Right atrium auricular region (tissue), 2 donors: ENCODE measurements around the gene NAP1L1. TPM values are rescaled to one million over a fixed set of nuclear protein-coding genes. Genes with fewer than 3 reads are reported as not detected.

ENCODE experiments used
- DNase-seq: peaks from one replicate; pipeline ENCODE4 v3.0.0-alpha.2; 2019; ENCODE audit warnings: low spot score
- H3K27ac ChIP-seq, 2 donors: fragments of 200-600 bp; sonication (generic); 1 replicate in 1 of 2; 2 replicates in 1 of 2; pipeline ENCODE4 v1.5.1; 2016 to 2019
- H3K27me3 ChIP-seq, 2 donors: fragments of 200-600 bp; sonication (generic); one replicate each; pipeline versions ENCODE4 v1.5.1 to v1.6.0; 2017 to 2019
- H3K36me3 ChIP-seq: fragments of 200-600 bp; sonication (generic); one replicate; pipeline ENCODE4 v1.5.1; 2016
- H3K4me1 ChIP-seq, 2 donors: fragments of 200-600 bp; sonication (generic); one replicate each; pipeline versions ENCODE4 v1.5.1 to v1.6.0; 2017 to 2019
- H3K4me3 ChIP-seq, 2 donors: fragments of 200-600 bp; sonication (generic); 1 replicate in 1 of 2; 2 replicates in 1 of 2; pipeline ENCODE4 v1.5.1; 2017 to 2019; ENCODE audit warnings: mild to moderate bottlenecking in 1 of 2, moderate library complexity in 1 of 2
- H3K9me3 ChIP-seq, 2 donors: fragments of 200-600 bp; sonication (generic); one replicate each; pipeline ENCODE4 v1.5.1; 2019
- total RNA-seq, 2 donors: library from RNA; depleted of rRNA; stranded (reverse); fragments of >200 nt; gene quantifications; one replicate each; pipeline ENCODE4 v1.1.0, GENCODE V29; 2016
- TF ChIP-seq, protein P1 (sequence below), 2 donors: fragments of 200-600 bp; sonication (generic); IDR thresholded peaks; one replicate each; pipeline ENCODE4 v1.5.1; 2019; ENCODE audit warnings: antibody characterized with exemption in 2 of 2

Gene NAP1L1
- total RNA-seq, 2 donors from 2014 or later: 255 to 332 TPM

DNA sequence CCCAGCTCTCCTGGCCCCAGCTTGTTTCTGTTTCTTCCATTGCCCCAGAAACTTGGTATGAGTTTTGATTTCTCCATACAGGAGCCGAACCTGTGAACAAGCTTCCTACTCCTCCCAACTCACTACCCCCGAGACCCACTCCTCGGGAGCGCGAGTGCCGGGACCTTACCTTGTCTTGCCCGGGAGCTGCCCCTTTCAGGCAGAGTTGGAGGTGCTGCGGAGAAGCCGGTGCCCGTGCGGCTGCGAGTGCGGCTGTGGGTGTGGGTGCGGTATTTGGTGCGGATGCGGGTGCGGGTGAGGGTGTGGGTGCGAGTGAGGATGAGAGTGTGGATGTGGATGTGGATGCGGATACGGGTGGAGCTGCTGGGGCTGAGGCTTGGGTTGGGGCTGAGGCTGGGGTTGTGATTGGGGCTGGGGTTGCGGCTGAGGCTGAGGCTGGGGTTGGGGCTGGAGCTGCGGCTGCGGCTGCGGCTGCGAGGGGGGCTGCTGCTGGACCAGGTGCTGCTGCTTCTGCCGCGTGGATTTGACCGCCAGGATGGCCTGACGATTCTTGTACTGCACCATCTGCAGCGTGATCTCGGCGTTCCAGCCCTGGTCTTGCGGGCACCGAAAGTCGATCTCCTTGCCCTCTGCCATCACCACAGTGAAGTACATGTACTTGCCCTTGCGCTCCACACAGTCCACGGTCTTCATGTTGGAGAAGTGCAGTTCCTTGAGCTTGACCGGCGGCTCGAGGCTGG lies 54.0 kb downstream of the NAP1L1 start:
- no peak for DNase-seq
- Histone ChIP-seq H3K9me3 (no peaks in the 10 kb centered on the region), H3K4me3 (peak overlapping the region; percentile 81 to 88), H3K4me1 (peaks cover 0 to 21% of the 10 kb centered on the region in 2 donors), H3K27ac (peak overlapping the region; percentile 93 to 97), H3K36me3 (no peaks in the 10 kb centered on the region), H3K27me3 (no peaks in the 10 kb centered on the region)
- TF ChIP-seq, protein P1, sequence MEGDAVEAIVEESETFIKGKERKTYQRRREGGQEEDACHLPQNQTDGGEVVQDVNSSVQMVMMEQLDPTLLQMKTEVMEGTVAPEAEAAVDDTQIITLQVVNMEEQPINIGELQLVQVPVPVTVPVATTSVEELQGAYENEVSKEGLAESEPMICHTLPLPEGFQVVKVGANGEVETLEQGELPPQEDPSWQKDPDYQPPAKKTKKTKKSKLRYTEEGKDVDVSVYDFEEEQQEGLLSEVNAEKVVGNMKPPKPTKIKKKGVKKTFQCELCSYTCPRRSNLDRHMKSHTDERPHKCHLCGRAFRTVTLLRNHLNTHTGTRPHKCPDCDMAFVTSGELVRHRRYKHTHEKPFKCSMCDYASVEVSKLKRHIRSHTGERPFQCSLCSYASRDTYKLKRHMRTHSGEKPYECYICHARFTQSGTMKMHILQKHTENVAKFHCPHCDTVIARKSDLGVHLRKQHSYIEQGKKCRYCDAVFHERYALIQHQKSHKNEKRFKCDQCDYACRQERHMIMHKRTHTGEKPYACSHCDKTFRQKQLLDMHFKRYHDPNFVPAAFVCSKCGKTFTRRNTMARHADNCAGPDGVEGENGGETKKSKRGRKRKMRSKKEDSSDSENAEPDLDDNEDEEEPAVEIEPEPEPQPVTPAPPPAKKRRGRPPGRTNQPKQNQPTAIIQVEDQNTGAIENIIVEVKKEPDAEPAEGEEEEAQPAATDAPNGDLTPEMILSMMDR (IDR thresholded peaks at IDR 0.05): no peak

DNA sequence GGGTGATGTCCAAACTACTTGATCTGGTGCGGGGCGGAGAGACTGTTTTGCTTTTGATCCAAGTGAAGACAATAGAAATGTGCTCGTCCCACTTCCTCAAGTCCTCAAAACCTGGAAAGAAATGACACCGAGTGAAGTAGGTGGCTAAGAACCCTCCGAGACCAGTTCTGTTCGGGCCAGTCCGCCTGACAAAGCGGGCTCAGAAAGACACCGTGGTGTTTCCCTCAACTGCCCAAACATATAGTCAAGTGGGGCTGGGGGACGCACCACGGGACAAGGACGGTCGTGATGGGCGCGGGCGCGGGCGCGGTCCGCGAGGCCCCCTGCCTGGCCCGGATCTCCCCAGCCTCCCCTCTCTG lies 54.5 kb downstream of the NAP1L1 start:
- TF ChIP-seq, protein P1 (IDR thresholded peaks at IDR 0.05): peak in 1 of 2 donors; percentile 19
- DNase-seq: no peak
- H3K4me1 ChIP-seq: peaks cover 0 to 21% of the 10 kb centered on the region in 2 donors
- peak overlapping the region; percentile 93 to 97 for H3K27ac ChIP-seq
- peak overlapping the region; percentile 81 to 88 for H3K4me3 ChIP-seq
- no peaks in the 10 kb centered on the region for H3K27me3 ChIP-seq
- H3K9me3 ChIP-seq: no peaks in the 10 kb centered on the region
- no peaks in the 10 kb centered on the region for H3K36me3 ChIP-seq

DNA sequence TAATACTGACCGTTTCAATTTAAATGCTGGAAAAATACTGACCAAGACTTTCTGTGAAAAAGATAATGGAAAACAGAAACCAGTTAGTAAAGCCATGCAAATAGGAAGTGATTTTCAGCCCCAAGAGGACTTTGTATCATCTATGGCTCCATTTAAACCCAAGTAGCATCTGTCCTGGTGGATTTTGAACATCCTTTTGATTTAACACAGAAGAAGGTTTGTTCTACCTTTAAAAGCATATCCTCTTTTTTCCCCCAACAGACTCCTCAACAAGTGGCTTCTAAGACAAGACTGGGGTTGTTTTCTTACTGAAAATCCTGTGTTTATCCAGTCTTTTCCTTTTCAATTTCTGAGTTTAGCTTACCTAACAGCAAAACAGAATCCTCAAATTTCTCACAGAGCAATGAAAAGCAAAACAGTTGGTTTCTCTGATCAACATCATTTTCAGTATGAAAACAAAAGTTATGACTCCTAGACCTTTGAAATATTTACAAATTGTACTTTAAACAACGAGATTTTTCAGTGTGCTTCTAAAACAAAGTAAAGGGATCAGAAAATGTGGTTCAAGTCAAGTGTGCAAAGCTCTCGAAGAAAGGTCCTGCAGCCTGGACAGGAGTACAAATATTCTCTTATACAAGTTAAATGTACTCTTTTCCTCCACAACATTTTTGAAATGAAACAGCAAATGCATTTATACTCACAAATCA lies 55.8 kb downstream of the NAP1L1 start:
- DNase-seq: no peak
- TF ChIP-seq, protein P1 (IDR thresholded peaks at IDR 0.05): no peak
- Histone ChIP-seq H3K27me3 (no peaks in the 10 kb centered on the region), H3K9me3 (no peaks in the 10 kb centered on the region), H3K4me1 (peaks cover 0 to 21% of the 10 kb centered on the region in 2 donors), H3K36me3 (no peaks in the 10 kb centered on the region), H3K27ac (peak overlapping the region; percentile 2 to 53), H3K4me3 (peak overlapping the region; percentile 81 to 88)

DNA sequence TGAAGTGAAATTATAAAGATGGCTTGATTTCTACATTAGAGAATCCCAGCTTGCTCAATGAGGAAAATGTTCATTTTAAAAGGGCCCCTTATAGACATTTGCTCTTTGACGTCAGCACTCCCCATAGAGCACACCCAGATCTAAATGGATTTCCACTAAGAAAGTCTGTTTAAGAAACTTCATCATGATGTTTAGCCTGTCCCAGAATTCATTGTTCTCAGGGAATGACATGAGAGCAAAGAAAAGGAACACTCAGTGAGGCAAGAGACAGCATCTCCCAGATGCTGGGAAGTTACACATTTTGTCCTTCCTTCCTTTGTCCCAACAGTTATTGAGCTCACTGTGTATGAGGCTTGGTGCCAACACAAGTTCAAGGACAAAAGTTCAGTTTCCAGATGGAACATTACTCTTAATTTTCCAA lies 57.8 kb downstream of the NAP1L1 start:
- Histone ChIP-seq H3K27me3 (no peaks in the 10 kb centered on the region), H3K4me1 (peaks cover 0 to 12% of the 10 kb centered on the region in 2 donors), H3K9me3 (no peaks in the 10 kb centered on the region), H3K27ac (peak overlapping the region in 1 of 2 donors; percentile 1), H3K36me3 (no peaks in the 10 kb centered on the region), H3K4me3 (no peak overlapping the region)
- TF ChIP-seq, protein P1 (IDR thresholded peaks at IDR 0.05): no peak
- no peak for DNase-seq

DNA sequence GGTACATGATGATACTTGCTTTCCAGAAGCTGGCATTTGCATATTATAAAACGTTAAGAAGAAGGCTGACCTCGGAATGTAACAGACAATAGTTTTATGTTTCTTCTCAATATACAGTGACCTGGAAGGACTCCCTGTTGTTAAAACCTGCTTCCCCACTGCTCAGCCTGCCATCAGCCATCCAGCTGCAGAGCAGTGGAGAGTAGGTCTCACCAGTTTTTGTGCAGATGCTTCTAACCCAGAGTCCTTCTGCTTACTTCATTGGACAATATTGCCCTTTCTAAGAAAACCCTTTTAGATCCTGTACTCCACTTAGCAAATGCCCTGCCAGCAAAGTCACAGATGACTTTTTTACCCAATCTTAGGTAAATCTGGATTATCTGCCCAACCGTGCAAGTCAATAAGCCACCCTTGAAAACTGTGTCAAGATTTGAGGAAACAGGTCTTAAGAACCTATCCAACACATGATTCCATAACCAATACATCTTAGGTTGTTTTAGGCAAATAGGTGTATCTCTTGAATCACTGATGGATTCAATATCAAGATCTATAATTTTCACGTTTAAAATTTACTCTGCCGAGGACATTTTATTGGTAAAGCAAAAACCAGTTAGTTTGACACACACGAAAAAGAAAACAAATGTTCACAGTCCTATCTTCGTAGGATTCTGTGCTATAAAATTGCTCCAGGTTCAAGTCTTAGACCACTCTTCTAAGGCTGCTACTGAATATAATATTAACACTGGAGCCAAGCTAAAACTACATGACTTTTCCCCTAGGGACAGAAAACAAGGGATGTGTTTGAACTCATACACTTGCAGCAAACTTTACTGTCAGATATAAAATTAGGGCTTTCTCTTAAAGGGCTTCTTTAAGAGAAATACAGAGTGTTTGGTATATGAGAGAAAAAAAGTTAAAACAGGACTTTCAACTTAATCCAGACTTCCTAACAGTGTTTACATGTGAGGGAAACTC lies 58.6 kb downstream of the NAP1L1 start:
- Histone ChIP-seq H3K27ac (peak overlapping the region in 1 of 2 donors; percentile 1), H3K4me1 (peaks cover 0 to 12% of the 10 kb centered on the region in 2 donors), H3K9me3 (no peaks in the 10 kb centered on the region), H3K36me3 (no peaks in the 10 kb centered on the region), H3K4me3 (no peak overlapping the region), H3K27me3 (no peaks in the 10 kb centered on the region)
- TF ChIP-seq, protein P1 (IDR thresholded peaks at IDR 0.05): no peak
- DNase-seq: no peak
